ENCODE data around the gene DCXR. TPM values are rescaled to one million over a fixed set of nuclear protein-coding genes. Genes with fewer than 3 reads are reported as not detected.

Gene DCXR
- total and polyA plus RNA-seq, 12 donors = 155 to 387 (median 195) TPM

DNA sequence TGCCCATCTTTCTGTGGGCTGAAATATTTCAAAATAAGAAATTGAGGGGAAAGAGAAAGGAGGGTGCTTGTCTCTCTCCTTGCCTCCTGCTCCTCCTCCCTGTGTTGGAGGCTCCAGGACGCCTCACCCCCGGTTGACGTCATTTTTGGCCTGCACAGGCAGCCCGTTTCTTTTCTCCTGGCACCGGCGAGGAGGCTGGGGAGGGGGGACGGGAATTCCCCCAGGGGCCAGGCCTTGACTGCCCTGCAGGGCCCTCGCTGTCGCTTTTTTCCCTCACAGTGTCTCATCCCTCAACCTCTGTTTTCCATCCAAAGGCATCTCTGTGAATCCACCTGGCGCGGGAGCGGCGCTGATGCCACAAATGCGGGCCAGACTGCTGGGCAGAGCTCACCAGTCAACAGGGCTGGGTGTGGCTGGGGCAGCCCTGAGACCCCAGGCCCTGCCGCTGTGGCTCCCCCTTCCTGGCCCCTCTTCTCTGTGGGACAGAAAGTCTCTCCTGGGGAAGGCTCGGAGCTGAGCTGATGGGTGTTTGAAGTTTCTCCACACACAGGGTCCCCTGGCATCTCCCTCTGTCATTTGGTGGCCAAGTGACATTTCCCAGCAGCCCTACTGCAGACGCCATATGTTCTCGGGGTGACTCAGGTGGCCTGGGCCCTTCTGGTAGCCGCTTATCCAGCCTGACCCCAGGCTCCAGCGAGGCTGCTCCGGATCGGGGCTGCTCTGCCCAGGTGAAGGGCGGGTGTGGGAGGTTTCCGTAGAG, 30.8 kb downstream of the DCXR start:
- Histone ChIP-seq H3K36me3 (peaks cover 0 to 5% (median 0%) of the 10 kb centered on the region in 9 donors), H3K27me3 (no peaks in the 10 kb centered on the region), H3K4me3 (no peak overlapping the region), H3K27ac (peak overlapping the region in 3 of 10 donors; percentile 30 to 40 (median 39)), H3K4me1 (peaks cover 10 to 56% (median 33%) of the 10 kb centered on the region in 9 donors), H3K9me3 (no peaks in the 10 kb centered on the region)
- ATAC-seq (peak in 7 of 8 donors; percentile 5 to 72 (median 33)), DNase-seq (peak in 1 of 2 donors; percentile 50)
- intact Hi-C loops (cut with DNase I) = loop anchor here in 1 of 10 donors (5.0 kb wide), 1 partner anchor 39 kb away; no protein-coding TSS in a partner anchor
- WGBS, 2 donors = 57 to 64% methylated on average over 23 to 24 of the region's 24 CpGs
- TF ChIP-seq, protein P1, sequence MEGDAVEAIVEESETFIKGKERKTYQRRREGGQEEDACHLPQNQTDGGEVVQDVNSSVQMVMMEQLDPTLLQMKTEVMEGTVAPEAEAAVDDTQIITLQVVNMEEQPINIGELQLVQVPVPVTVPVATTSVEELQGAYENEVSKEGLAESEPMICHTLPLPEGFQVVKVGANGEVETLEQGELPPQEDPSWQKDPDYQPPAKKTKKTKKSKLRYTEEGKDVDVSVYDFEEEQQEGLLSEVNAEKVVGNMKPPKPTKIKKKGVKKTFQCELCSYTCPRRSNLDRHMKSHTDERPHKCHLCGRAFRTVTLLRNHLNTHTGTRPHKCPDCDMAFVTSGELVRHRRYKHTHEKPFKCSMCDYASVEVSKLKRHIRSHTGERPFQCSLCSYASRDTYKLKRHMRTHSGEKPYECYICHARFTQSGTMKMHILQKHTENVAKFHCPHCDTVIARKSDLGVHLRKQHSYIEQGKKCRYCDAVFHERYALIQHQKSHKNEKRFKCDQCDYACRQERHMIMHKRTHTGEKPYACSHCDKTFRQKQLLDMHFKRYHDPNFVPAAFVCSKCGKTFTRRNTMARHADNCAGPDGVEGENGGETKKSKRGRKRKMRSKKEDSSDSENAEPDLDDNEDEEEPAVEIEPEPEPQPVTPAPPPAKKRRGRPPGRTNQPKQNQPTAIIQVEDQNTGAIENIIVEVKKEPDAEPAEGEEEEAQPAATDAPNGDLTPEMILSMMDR (IDR thresholded peaks at IDR 0.05) = no peak

DNA sequence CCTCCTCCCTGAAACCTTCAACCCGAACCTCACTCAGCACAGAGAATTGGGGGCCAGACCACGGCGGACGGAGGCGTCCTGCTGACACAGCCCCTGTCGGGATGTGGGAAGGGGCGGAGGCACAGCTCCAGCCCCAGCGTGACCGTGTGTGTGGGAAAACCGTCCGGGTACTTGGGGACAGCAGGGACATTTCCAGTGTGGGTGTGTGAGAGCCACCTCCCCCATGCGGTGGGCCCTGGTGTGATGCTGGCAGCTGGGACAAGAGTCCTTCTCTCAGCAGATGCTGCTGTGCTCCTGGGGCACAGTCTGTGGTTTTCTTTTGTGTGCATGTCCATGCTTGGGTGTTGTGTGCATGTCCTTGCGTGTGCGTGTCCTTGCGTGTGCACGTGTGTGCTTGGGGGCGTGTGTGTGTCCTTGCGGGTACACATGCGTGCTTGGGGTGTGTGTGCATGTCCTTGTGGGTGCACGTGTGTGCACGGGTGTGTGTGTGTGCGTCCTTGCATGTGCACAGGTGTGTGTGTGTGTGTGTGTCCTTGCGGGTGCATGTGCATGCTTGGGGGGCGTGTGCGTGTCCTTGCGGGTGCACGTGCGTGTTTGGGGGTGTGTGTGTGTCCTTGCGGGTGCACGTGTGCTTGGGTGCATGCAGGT, 31.7 kb downstream of the DCXR start:
- ATAC-seq = no peak
- H3K27ac ChIP-seq = no peak overlapping the region
- peaks cover 10 to 56% (median 33%) of the 10 kb centered on the region in 9 donors for H3K4me1 ChIP-seq
- WGBS, 2 donors = 88 to 91% methylated on average over 30 of the region's 30 CpGs
- no peak for DNase-seq
- TF ChIP-seq, protein P1 (IDR thresholded peaks at IDR 0.05) = no peak
- H3K36me3 ChIP-seq = no peaks in the 10 kb centered on the region
- no peaks in the 10 kb centered on the region for H3K9me3 ChIP-seq
- H3K4me3 ChIP-seq = no peak overlapping the region
- intact Hi-C loops (cut with DNase I) = loop anchor here in 1 of 10 donors (5.0 kb wide), 1 partner anchor 39 kb away; no protein-coding TSS in a partner anchor
- no peaks in the 10 kb centered on the region for H3K27me3 ChIP-seq

GRCh38 chr17:82004517-82005455, 32.7 kb downstream of the DCXR start:
- peaks cover 10 to 56% (median 33%) of the 10 kb centered on the region in 9 donors for H3K4me1 ChIP-seq
- WGBS, 2 donors = 89% methylated on average over 41 of the region's 41 CpGs
- intact Hi-C loops (cut with DNase I) = loop anchor here in 1 of 10 donors (5.0 kb wide), 1 partner anchor 37 kb away; no protein-coding TSS in a partner anchor
- H3K4me3 ChIP-seq = no peak overlapping the region
- no peaks in the 10 kb centered on the region for H3K27me3 ChIP-seq
- H3K9me3 ChIP-seq = no peaks in the 10 kb centered on the region
- no peaks in the 10 kb centered on the region for H3K36me3 ChIP-seq
- H3K27ac ChIP-seq = no peak overlapping the region
- no peak for DNase-seq
- ATAC-seq = no peak
- TF ChIP-seq, protein P1 (IDR thresholded peaks at IDR 0.05) = no peak
